Activated effector memory CD4-positive, alpha-beta T cell treated with anti-CD3 and anti-CD28 coated beads, Interleukin-2, amount 50 U/mL, for 16 hours (primary cell): Measurements from ENCODE around the gene GABPB2.

ENCODE experiments used
- DNase-seq: peaks from one replicate; pipeline ENCODE4 v3.0.0-alpha.2; 2020

GABPB2 gene

DNA sequence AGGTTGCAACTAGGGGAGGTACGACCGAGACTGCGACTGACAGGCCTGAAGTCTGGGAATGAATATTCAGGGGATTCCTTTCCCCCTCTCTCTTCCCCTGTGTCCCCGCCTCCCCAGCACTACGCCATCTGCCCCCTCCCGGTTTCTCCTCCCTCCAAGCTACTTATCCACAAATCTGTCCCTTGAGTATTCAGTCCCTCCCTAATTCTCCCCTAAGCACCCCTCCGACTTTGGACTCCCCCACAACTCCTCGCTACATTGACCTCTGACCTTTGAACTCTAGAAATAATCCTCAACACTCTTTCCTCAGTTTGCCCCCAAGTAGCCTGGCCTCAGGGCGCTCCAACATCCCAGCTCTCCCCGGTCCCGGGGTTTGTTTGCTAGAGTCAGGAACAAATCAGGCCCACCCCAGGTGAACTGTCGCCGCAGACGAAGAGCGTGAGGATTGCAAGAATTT lies 94.7 kb downstream of the GABPB2 start:
- no peak for DNase-seq

- DNase-seq, result peak; percentile 98
Observed at GRCh38 chr1:151165738-151166504, 95.4 kb downstream of the GABPB2 start, which contains the start of the genes LYSMD1 and SCNM1. LYSMD1 (minus strand) TSS chr1:151165902; CDS start chr1:151165258, 644 bp downstream. SCNM1 (plus strand) TSS chr1:151166144; CDS start chr1:151166153, 9 bp downstream.

DNA sequence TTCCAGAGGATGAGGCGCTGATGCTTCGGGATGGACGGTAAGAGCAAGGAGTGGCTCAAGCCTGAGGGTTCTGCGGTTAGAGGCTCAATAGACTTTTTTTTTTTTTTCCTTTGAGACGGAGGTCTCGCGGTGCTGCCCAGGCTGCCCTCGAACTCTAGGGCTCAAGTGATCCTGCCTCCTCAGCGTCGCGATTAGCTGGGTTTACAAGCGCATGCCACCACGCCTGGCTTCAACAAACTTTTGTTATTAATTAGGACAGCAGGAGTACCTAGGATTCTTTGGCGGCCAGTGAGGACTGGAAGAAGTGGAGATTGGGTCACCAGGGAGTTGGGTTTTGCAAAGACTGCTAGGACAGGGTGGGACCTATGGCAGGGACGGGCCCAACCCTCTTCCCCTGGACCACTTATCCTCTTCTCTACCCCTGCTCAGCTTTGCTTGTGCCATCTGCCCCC lies 96.0 kb downstream of the GABPB2 start:
- no peak for DNase-seq

DNA sequence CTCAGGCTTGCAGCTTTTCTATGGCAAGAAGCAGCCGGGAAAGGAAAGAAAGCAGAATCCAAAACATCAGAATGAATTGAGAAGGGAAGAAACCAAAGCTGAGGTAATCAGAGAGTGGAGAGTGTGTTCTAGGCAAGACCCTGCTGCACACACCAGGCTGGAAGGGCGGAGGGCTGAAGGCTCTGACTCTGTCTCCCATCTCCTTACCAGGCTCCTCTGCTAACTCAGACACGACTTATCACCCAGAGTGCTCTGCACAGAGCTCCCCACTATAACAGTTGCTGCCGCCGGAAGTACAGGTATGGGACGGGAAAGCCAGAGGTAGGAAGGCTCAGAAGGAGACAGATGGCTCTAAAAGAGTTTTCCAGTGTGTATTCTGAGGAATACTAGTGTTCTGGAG lies 96.6 kb downstream of the GABPB2 start:
- no peak for DNase-seq

GRCh38 chr1:151171190-151171589 lies 100.6 kb downstream of the GABPB2 start:
- no peak for DNase-seq
